CD4-positive, alpha-beta T cell treated with Interleukin-2 at 100 ng/mL for 4 hours (primary cell): ENCODE measurements around the gene EBLN1.
"Not testable (repeated sequence)": the region's sequence is repeated elsewhere in the genome, so short reads cannot be mapped to it uniquely, and the experiment has no call there.

ENCODE experiments used
- DNase-seq: peaks from one replicate; pipeline ENCODE4 v3.0.0-alpha.2; 2020; ENCODE audit warnings: low spot score

EBLN1 gene

DNA sequence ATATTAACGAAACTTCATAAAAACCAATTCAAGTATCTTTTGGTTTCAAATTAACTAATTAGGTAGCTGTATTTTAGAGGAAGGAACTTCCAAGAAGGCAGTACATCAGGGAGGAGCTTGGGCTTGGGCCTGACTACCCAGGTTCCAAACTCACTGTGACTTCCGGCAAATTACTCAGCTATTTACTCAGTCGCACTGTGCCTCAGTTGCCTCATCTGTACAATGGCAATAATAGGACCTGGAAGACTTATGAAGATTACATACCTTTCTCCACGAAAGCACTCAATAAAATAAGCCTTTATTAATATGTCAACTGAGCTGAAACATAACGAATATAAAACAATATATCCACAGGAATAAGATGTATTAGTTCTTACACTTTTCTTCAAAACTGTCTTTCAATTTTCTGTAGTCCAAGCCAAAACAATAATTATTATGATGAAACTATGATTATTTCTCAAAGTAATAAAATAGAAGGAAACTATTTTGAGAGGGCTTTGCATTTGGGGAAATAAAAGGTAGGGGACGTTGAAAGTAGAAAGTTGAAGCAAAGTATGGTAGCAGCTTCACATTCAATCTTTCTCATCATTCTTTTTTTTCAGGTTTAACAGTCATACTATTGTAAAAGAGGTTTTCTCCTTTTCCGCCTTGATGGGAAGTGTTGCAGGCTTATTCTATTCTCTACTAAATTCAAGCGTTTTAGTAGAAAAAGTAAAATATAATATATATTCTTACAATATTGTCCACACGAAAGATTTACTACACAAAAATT is 10.5 kb upstream of the EBLN1 start:
- no peak for DNase-seq

DNA sequence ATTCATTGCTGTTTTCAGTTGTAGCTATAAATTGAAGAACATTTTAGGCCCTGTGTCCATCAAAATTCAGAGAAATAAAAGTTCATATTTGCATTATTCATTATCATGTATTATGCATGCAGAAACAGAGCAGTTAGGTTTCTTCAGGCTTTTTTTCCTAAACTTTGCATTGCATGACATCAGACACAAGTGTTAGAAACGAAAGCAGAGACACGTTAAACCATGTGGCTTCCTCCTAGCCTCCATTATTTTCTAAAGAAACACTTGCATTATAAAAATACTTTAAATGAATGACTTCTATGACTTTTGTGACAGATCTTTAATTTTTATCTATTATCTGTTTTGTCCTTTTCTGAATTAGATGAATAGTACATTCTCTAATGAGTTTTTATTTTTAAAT is 8.8 kb upstream of the EBLN1 start:
- no peak for DNase-seq

DNA sequence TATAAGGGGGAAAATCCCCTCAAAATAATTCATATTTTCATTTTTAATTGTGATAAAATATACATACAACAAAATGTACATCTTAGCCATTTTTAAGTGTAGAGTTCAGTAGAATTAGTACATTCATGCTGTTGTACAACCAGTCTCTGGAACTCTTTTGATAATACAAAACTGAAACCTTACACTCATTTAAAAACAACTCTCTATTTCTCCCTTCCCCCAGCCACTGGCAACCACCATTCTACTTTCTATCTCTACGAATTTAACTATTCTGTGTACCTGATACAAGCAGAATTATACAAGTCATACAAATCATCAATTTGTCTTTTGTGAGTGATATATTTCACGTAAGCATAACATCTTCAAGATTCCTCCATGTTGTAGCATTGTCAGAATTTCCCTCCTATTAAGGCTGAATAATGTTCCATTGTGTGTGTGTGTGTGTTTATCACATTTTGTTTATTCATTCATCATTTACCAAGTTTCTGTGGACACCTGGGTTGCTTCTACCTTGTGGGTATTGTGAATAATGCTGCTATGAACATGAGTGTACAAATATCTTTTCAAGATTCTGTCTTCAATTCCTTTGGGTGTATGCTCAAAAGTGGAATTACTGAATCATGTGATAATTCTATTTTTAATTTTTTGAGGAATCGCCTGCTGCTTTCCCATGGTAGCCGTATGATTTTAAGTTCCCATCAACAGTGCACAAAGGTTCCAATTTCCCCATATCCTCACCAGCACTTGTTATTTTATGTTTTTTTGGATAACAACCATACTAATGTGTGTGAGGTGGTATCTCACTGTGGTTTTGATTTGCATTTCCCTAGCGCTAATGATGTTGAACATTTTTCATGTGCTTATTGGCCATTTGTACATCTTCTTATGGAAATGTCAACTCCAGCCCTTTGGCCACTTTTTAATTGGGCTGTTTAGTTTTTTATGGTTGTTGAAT is 4.7 kb upstream of the EBLN1 start:
- no peak for DNase-seq

DNA sequence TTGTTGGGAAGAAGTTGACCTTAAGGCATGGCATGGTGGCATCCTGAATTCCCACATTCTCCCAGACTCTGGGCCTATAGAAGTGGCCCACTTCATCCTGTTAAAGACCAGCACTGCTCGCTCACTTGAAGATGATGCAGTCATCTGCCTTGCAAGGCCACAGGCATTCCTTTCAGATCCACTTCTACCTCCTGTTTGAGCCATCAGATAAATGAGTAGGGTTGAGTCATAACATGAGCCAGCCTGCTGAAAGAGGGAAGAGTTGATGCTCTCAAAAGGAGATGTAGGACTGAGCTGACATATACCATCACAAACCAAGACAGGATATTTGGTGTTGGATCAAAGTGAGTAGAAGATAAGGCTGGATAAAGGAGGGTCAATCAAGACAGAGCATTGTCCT is 1.5 kb upstream of the EBLN1 start:
- no peak for DNase-seq

DNA sequence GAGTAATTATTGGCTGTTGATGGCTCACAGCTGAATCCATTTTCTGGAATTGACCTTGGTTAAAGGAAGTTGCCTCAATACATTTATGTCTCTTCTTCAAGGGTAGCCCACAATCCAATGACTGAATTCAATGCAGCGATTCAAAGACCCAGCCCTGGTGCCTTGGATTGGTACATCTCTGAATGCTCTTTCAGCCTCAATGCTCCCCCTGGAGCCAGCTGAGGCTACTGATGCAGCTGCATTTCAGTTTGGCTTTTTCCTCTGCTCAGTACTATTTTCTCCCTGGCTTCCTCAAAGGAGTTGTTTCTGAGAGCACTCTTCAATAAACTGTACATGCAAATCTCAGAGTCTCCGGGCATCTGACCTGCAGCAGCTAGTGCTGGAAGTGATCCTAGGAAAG is 633 bp upstream of the EBLN1 start:
- no peak for DNase-seq

DNA sequence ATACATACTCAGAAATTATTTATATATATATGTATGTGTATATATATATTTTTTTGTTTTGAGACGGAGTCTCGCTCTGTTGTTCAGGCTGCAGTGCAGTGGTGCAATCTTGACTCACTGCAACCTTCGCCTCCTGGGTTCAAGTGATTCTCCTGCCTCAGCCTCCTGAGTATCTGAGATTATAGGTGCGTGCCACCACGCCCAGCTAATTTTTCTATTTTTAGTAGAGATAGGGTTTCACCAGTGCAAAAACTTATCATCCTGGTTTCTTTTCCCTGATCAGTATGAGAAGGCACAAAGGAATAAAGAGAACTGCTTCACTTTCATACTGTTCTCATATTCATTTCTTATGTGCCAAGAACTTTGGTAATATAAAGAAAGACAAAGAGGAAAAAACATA is 731 bp downstream of the EBLN1 start:
- not testable (repeated sequence) for DNase-seq

DNA sequence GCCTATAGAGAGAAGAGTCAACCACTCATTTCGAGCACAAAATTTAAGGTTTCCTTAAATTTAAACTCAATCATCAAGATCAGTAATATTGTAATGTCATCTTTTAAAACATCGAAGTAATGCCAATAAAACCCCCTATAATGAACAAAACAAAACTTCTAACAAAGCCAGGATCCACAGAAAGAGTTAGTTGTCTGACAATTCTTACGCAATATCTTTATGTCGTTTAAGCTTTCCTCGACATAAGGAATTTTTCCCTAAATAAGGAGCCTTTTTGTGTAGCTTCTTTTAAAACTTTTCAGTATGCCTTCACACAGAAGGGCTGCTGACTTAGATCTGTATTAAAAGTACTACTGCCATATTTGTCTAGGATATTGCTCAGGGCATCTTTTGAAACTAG is 7.5 kb downstream of the EBLN1 start:
- DNase-seq: no peak

DNA sequence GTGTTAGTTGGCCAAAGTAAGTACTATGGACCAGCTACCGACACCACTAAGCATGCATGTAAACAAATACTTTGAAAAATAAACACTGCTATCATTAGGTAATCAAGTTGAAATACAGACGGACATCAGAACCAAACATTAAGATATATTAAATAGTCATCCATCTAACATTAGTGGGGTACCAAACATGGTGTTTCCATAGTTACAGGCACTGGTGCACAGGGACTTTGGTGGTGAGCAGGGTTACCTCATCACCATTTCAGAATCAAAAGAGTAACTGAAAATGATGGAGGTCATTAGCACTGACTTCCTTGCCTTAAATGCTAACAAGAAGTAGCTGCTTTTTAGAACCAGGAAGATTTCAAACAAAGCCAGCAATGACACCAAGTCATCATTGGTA is 23.9 kb downstream of the EBLN1 start:
- no peak for DNase-seq

DNA sequence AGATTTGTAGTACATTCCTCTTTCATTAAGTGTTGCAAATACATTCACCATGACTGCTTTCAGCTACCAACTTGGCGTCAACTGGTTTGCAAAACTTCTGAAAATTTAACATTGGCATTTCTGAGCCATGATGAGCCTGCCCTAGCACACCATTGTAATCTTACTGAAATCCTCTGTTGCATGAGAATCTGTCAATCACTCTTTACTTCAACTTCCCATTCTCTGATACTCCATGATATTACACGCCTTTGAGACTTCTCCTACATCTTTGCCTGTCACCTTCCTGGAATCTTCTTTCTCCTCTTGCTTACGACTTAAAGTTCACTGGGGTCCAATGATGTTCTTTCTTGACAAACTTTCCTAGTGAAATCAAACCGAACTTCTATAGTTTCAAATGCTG is 32.2 kb downstream of the EBLN1 start:
- DNase-seq: no peak

DNA sequence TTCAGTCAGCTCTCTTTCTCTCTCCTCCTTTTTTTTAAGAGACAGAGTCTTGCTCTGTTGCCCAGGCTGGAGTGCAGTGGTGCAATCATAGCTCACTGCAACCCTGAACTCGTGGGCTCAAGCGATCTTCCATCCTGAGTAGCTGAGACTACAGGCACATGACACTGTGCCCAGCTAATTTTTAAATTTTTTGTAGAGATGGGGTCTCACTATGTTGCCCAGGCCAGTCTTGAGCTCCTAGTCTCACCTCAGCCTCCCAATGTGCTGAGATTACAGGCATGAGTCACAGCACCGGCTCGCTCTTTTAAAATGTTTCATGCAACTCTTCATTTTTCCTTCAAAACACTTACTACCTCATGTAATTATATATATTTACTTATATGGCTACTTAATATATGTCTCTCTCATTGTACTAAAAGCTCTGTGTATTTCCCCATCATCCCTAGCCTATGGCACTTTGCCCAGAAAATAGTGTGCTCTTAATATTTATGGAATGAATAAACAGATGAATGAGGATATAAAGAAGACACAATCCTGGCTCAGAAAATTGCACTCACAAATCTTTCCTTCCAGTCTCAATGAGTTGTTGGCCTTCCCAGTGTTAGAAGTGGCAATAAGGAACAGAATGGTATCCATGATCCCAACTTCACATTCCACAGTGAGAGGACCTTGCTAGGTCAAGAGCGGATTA is 33.9 kb downstream of the EBLN1 start:
- DNase-seq: no peak

DNA sequence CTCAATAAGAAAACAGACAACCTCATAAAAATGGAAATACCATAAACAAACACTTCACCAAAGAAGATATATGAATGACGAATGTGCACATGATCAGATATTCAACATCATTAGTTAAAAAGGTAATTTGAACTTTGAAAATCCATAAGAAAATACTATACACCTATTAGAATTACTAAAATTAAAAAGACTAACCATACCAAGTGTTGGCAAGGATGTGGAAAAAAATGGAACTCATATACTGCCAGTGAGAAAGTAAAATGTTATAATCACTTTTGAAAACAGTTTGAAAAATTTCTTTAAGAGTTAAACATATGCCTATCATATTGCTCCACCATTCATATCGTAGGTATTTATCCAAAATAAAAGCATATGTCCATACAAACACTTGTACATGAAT is 37.1 kb downstream of the EBLN1 start:
- DNase-seq: no peak

DNA sequence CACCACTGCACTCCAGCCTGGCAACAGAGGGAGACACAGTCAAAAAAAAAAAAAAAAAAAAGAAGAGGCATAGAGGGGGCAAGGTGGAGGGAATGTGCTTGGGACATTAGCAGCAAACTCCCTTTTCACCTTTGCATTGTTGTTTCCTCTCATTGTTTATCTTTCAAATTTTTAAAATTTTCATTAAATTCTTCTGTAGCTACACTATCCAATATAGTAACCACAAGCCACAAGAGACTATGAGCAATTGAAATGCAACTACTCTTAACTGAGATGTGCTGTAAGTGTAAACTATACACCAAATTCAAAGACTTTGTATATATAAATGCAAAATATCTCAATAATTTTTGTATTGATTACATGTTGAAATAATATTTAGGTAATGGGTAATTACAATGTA is 43.4 kb downstream of the EBLN1 start:
- DNase-seq: no peak

DNA sequence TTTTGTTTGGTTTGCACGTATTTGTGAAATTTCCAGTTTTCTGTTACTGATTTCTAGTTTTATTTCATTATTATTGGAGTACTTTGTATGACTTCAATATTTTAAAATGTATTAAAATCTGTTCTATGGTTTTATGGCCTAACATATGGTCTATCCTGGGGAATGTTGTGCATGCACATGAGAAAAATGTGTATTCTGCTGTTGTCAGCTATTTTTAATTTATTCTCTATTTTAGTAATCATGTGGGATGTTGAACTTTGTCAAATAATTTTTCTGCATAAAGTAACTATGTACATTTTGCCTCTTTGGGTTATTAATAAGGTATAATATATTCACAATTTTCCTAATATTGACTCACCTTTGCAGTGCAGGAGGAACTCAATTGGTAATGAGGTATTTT is 46.7 kb downstream of the EBLN1 start:
- no peak for DNase-seq

DNA sequence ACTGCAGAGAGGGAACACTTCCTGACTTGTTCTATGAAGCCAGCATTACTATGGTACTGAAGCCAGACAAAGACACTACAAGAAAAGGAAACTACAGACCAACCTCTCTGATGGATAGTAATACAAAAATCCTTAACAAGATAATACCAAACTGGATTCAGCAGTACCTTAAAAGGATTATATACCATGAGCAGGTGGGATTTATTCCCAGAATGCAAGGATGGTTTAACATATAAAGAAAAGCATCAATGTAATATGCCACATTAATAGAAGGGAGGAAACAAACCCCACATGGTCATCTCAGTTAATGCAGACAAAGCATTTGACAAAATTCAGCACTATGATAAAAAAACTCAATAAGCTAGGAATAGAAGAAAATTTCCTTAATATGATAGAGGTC is 47.2 kb downstream of the EBLN1 start:
- DNase-seq: no peak

DNA sequence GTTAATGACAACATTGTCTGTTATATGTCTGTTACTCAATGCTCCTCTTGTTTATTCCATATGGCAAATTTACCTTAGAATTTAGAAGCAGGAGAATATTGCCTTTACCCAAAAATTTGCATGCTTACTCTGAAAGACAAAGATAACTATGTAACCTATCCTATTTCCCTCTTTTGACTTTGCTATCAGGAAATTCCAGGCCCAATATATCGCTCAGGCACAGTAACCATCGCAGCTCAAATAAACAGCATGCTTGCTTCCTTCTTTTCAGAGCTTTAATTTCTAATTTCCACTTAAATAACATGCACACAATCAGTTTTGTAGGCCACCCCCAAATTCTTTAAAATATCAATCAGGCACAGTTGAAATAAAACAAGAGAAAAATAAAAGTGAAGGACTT is 57.8 kb downstream of the EBLN1 start:
- no peak for DNase-seq

DNA sequence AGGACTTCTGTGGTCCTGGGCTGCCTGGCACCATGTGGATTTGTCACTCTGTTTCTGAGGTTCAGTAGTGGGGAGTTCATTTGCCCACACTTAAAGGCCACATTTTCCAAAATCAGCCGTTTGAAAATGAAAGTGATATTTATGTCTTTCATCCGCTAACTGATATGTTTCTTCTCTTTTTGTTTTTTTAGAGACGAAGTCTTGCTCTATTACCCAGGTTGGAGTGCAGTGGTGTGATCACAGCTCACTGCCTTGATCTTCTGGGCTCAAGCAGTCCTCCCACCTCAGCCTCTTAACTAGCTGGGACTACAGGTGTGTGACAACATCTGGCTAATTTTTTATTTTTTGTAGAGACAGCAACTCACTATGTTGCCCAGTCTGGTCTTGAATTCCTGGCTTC is 58.6 kb downstream of the EBLN1 start:
- DNase-seq: no peak
